ENCODE results near the gene LITAFD. TPM values are rescaled to one million over a fixed set of nuclear protein-coding genes. Genes with fewer than 3 reads are reported as not detected.

The LITAFD gene
- total and polyA plus RNA-seq, 9 of the 15 experiments (the other 6 are each of a cell fraction or from before 2014, with no cell fraction given), result not detected

DNA sequence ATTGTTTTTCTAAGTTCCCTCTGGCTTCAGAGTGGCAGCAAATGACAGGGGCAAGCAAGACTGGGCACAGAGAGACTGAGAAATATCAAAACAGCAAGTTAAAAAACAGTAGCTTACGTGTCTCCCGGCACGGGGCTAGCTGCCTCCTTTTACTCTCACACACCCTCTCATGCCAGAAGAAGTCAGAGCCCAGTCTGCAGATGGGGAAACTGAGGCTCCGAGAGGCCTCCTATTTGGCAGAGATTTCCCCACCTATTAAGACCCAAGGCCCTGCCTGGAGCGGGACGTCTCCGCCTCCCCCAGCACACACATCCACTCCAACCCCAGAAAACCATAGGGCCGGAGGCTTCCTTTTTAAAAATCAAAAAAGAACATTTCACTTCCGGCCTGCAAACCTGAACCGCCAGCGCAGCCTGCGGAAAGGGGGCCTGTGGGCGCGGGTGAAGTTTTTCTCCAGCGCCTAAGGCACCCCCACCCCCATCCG lies 14.2 kb upstream of the LITAFD start (continued):
- TF ChIP-seq SMARCE1 (IDR thresholded peaks at IDR 0.05), result 0 out of 2 replicates have a peak, but pooled peaks have one; percentile 46
- TF ChIP-seq CC2D1A (IDR thresholded peaks at IDR 0.05), result no peak
- TF ChIP-seq, protein P1, sequence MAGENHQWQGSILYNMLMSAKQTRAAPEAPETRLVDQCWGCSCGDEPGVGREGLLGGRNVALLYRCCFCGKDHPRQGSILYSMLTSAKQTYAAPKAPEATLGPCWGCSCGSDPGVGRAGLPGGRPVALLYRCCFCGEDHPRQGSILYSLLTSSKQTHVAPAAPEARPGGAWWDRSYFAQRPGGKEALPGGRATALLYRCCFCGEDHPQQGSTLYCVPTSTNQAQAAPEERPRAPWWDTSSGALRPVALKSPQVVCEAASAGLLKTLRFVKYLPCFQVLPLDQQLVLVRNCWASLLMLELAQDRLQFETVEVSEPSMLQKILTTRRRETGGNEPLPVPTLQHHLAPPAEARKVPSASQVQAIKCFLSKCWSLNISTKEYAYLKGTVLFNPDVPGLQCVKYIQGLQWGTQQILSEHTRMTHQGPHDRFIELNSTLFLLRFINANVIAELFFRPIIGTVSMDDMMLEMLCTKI (IDR thresholded peaks at IDR 0.05; ENCODE audit: partially characterized antibody), result no peak
- no peak for TF ChIP-seq GTF2B (IDR thresholded peaks at IDR 0.05; ENCODE audit: extremely low read depth, insufficient read length)
- TF ChIP-seq KDM1A (IDR thresholded peaks at IDR 0.05), result peak in 1 of 2 experiments; percentile 43; a peak in 1 of 4 replicates
- TF ChIP-seq PBX2 (CRISPR knock-in tag; IDR thresholded peaks at IDR 0.05; ENCODE audit: low read depth), result no peak
- TF ChIP-seq PBX2 (tag; conservative IDR thresholded peaks at IDR 0.05; ENCODE audit: low read depth), result no peak
- no peak for TF ChIP-seq E2F4 (CRISPR knock-in tag; IDR thresholded peaks at IDR 0.05; ENCODE audit: low read depth)
- TF ChIP-seq HBP1 (CRISPR knock-in tag; IDR thresholded peaks at IDR 0.05), result no peak
- no peak for TF ChIP-seq CSDE1 (IDR thresholded peaks at IDR 0.05)
- no peak for TF ChIP-seq ZNF561 (CRISPR knock-in tag; conservative IDR thresholded peaks at IDR 0.05)
- no peak for TF ChIP-seq MYBL2 (IDR thresholded peaks at IDR 0.05; ENCODE audit: low read depth)
- no peak for TF ChIP-seq MYBL2 (CRISPR knock-in tag; IDR thresholded peaks at IDR 0.05; ENCODE audit: borderline replicate concordance)
- TF ChIP-seq RBBP5 (IDR thresholded peaks at IDR 0.05; ENCODE audit: borderline replicate concordance, insufficient read depth, low read length, poor library complexity, severe bottlenecking), result peak; percentile 32
- no peak for TF ChIP-seq ZNF431 (CRISPR knock-in tag; IDR thresholded peaks at IDR 0.05)
